CD8-positive, alpha-beta memory T cell (primary cell): Measurements from ENCODE around the gene PSMG2. TPM values are rescaled to one million over a fixed set of nuclear protein-coding genes. Genes with fewer than 3 reads are reported as not detected.

Experiments
- CTCF ChIA-PET: fragments of 350-600 bp; sonication (Branson Sonifier 250); formaldehyde crosslinking; loops from one replicate; lab custom pipeline; 2021; ENCODE audit warnings: antibody characterized with exemption; lab: Charles Lee
- POLR2A ChIA-PET: fragments of 350-600 bp; sonication (Branson Sonifier 250); formaldehyde crosslinking; loops from one replicate; lab custom pipeline; 2021; ENCODE audit warnings: antibody characterized with exemption; lab: Charles Lee
- DNase-seq, 5 donors: peaks; one replicate each; pipeline versions ENCODE4 v3.0.0 to v3.0.0-alpha.2; 2020 to 2022; ENCODE audit warnings: mixed read lengths in 1 of 5
- H3K27ac ChIP-seq: one replicate; pipeline ENCODE4 v1.7.0; 2013; ENCODE audit warnings: low read depth, mild to moderate bottlenecking, low read length, moderate library complexity
- H3K27me3 ChIP-seq: 2 replicates; pipeline ENCODE4 v1.7.0; 2013; ENCODE audit warnings: low read length, mild to moderate bottlenecking; ENCODE audit not compliant: insufficient read depth, poor library complexity, severe bottlenecking
- H3K36me3 ChIP-seq: 2 replicates; pipeline ENCODE4 v1.7.0; 2013; ENCODE audit warnings: mild to moderate bottlenecking, low read length, moderate library complexity; ENCODE audit not compliant: insufficient read depth
- H3K4me1 ChIP-seq: 2 replicates; pipeline ENCODE4 v1.7.0; 2013; ENCODE audit warnings: mild to moderate bottlenecking, low read length, moderate library complexity; ENCODE audit not compliant: insufficient read depth
- H3K4me3 ChIP-seq: 2 replicates; pipeline ENCODE4 v1.7.0; 2013; ENCODE audit warnings: mild to moderate bottlenecking, low read length
- H3K9me3 ChIP-seq: 2 replicates; pipeline ENCODE4 v1.7.0; 2013; ENCODE audit warnings: mild to moderate bottlenecking, low read length
- H3K27ac Mint-ChIP-seq, 8 donors: one replicate each; pipeline ENCODE4 v1.8.0; 2020 to 2021; ENCODE audit warnings: mixed read lengths in 8 of 8, mild to moderate bottlenecking in 6 of 8, inconsistent platforms in 3 of 8, moderate library complexity in 3 of 8
- H3K27me3 Mint-ChIP-seq, 2 donors: one replicate each; pipeline ENCODE4 v1.8.0; 2020 to 2021; ENCODE audit warnings: mixed read lengths in 2 of 2, mild to moderate bottlenecking in 1 of 2, moderate library complexity in 1 of 2
- H3K36me3 Mint-ChIP-seq, 3 donors: one replicate each; pipeline ENCODE4 v1.8.0; 2020 to 2021; ENCODE audit warnings: mixed read lengths in 3 of 3, inconsistent platforms in 1 of 3, mild to moderate bottlenecking in 1 of 3
- H3K4me1 Mint-ChIP-seq, 3 donors: one replicate each; pipeline ENCODE4 v1.8.0; 2020 to 2021; ENCODE audit warnings: mixed read lengths in 3 of 3, inconsistent platforms in 1 of 3, mild to moderate bottlenecking in 1 of 3
- H3K4me3 Mint-ChIP-seq, 7 donors: one replicate each; pipeline ENCODE4 v1.8.0; 2020 to 2021; ENCODE audit warnings: mixed read lengths in 7 of 7, mild to moderate bottlenecking in 6 of 7, moderate library complexity in 4 of 7, inconsistent platforms in 2 of 7
- H3K9me3 Mint-ChIP-seq, 5 donors: one replicate each; pipeline ENCODE4 v1.8.0; 2020 to 2022; ENCODE audit warnings: mixed read lengths in 5 of 5, mild to moderate bottlenecking in 3 of 5, moderate library complexity in 2 of 5, inconsistent platforms in 1 of 5
- polyA plus RNA-seq: library from polyadenylated mRNA; unstranded; fragments of 300-500 nt; fragmentation: Illumina TruSeq; gene quantifications from one replicate; pipeline ENCODE4 v1.2.3, GENCODE V29; 2021
- total RNA-seq, 2 experiments: library from RNA; stranded (reverse); gene quantifications; one replicate each; pipeline ENCODE4 v1.2.3, GENCODE V29; 2021

The PSMG2 gene
- total RNA-seq, result 100 to 1,000 TPM; 107 to 116 TPM
- polyA plus RNA-seq, result 125 TPM

- peak within 1 kb of the TSS; percentile 84 for H3K27ac ChIP-seq
- Mint-ChIP-seq H3K4me3 (peak within 1 kb of the TSS; percentile 91 to 99 (median 96)), H3K4me1 (peaks cover 43 to 61% (median 59%) of the 10 kb centered on the region in 3 donors), H3K27me3 (no peaks in the 10 kb centered on the region), H3K36me3 (peaks cover 0 to 50% (median 8%) of the 10 kb centered on the region in 3 donors), H3K27ac (peak within 1 kb of the TSS; percentile 90 to 100 (median 98)), H3K9me3 (no peaks in the 10 kb centered on the region)
- H3K9me3 ChIP-seq, result no peaks in the 10 kb centered on the region
- DNase-seq, result peak; percentile 75 to 90 (median 86)
- ChIA-PET POLR2A (interaction anchor here (0.6 to 1.7 kb wide), 10 partner anchors 17 to 332 kb away, joined by 3 to 10 read pairs (median 5); partner anchors contain the start of genes AFG3L2, CEP192, PRELID3A and PTPN2), CTCF (interaction anchor here (1.0 to 2.2 kb wide), 6 partner anchors 12 to 325 kb away, joined by 3 to 9 read pairs (median 4); partner anchors contain the start of gene AFG3L2)
- H3K36me3 ChIP-seq, result peaks cover 8% of the 10 kb centered on the region
- H3K27me3 ChIP-seq, result no peaks in the 10 kb centered on the region
- H3K4me3 ChIP-seq, result peak within 1 kb of the TSS; percentile 87
- H3K4me1 ChIP-seq, result peaks cover 42% of the 10 kb centered on the region
Observed at GRCh38 chr18:12702221-12703095, at the start of gene PSMG2, which contains the start of gene CEP76. Gene PSMG2 (plus strand): TSS chr18:12703042. CDS start chr18:12703108, 66 bp downstream. Gene CEP76 (minus strand): TSS chr18:12702723. CDS start chr18:12702548, 175 bp downstream.

- no peaks in the 10 kb centered on the region for H3K9me3 Mint-ChIP-seq
- Histone ChIP-seq H3K4me3 (no peak overlapping the region), H3K4me1 (peaks cover 7% of the 10 kb centered on the region), H3K27me3 (no peaks in the 10 kb centered on the region), H3K9me3 (no peaks in the 10 kb centered on the region), H3K36me3 (no peaks in the 10 kb centered on the region), H3K27ac (no peak overlapping the region)
- POLR2A ChIA-PET, result no interaction called here
- peak overlapping the region in 1 of 8 donors; percentile 65 for H3K27ac Mint-ChIP-seq
- DNase-seq, result no peak
- peaks cover 0 to 2% (median 2%) of the 10 kb centered on the region in 3 donors for H3K36me3 Mint-ChIP-seq
- peaks cover 17 to 24% (median 18%) of the 10 kb centered on the region in 3 donors for H3K4me1 Mint-ChIP-seq
- CTCF ChIA-PET, result no interaction called here
- peaks cover 2 to 7% of the 10 kb centered on the region in 2 donors for H3K27me3 Mint-ChIP-seq
- peak overlapping the region in 5 of 7 donors; percentile 14 to 76 (median 39) for H3K4me3 Mint-ChIP-seq
Observed at GRCh38 chr18:12654971-12655370, 47.9 kb upstream of the PSMG2 start.

GRCh38 chr18:12656605-12656937 lies 46.3 kb upstream of the PSMG2 start:
- peaks cover 0 to 2% (median 0%) of the 10 kb centered on the region in 3 donors for H3K36me3 Mint-ChIP-seq
- Histone ChIP-seq H3K9me3 (no peaks in the 10 kb centered on the region), H3K4me1 (peaks cover 7% of the 10 kb centered on the region), H3K36me3 (no peaks in the 10 kb centered on the region), H3K27me3 (no peaks in the 10 kb centered on the region), H3K27ac (peak overlapping the region; percentile 30), H3K4me3 (peak overlapping the region; percentile 59)
- H3K27ac Mint-ChIP-seq, result peak overlapping the region in 5 of 8 donors; percentile 11 to 76 (median 59)
- H3K9me3 Mint-ChIP-seq, result no peaks in the 10 kb centered on the region
- CTCF ChIA-PET, result no interaction called here
- peaks cover 2% of the 10 kb centered on the region in 2 donors for H3K27me3 Mint-ChIP-seq
- H3K4me3 Mint-ChIP-seq, result peak overlapping the region; percentile 79 to 92 (median 85)
- POLR2A ChIA-PET, result no interaction called here
- H3K4me1 Mint-ChIP-seq, result peaks cover 17 to 25% (median 18%) of the 10 kb centered on the region in 3 donors
- no peak for DNase-seq

- peaks cover 17 to 25% (median 18%) of the 10 kb centered on the region in 3 donors for H3K4me1 Mint-ChIP-seq
- H3K4me1 ChIP-seq, result peaks cover 7% of the 10 kb centered on the region
- DNase-seq, result peak in 3 of 5 donors; percentile 1 to 27 (median 2)
- no peaks in the 10 kb centered on the region for H3K9me3 ChIP-seq
- H3K9me3 Mint-ChIP-seq, result no peaks in the 10 kb centered on the region
- H3K27me3 ChIP-seq, result no peaks in the 10 kb centered on the region
- H3K4me3 ChIP-seq, result peak overlapping the region; percentile 59
- H3K27ac Mint-ChIP-seq, result peak overlapping the region in 4 of 8 donors; percentile 50 to 76 (median 68)
- peak overlapping the region; percentile 30 for H3K27ac ChIP-seq
- peaks cover 0 to 2% (median 0%) of the 10 kb centered on the region in 3 donors for H3K36me3 Mint-ChIP-seq
- ChIA-PET CTCF (interaction anchor here (1.0 kb wide), 1 partner anchor 266 kb away, joined by 3 read pairs; no protein-coding TSS in a partner anchor), POLR2A (interaction anchor here (0.6 kb wide), 1 partner anchor 265 kb away, joined by 3 read pairs; no protein-coding TSS in a partner anchor)
- peak overlapping the region; percentile 79 to 92 (median 85) for H3K4me3 Mint-ChIP-seq
- H3K27me3 Mint-ChIP-seq, result peaks cover 0 to 2% of the 10 kb centered on the region in 2 donors
- H3K36me3 ChIP-seq, result no peaks in the 10 kb centered on the region
Observed at GRCh38 chr18:12656938-12657683, 45.7 kb upstream of the PSMG2 start.

- H3K36me3 ChIP-seq, result no peaks in the 10 kb centered on the region
- peaks cover 0 to 2% of the 10 kb centered on the region in 2 donors for H3K27me3 Mint-ChIP-seq
- no peaks in the 10 kb centered on the region for H3K27me3 ChIP-seq
- H3K27ac Mint-ChIP-seq, result peak within 1 kb of the TSS in 7 of 8 donors; percentile 50 to 97 (median 63)
- peak; percentile 19 to 60 (median 34) for DNase-seq
- H3K27ac ChIP-seq, result peak within 1 kb of the TSS; percentile 30
- peaks cover 7% of the 10 kb centered on the region for H3K4me1 ChIP-seq
- H3K36me3 Mint-ChIP-seq, result peaks cover 0 to 2% (median 0%) of the 10 kb centered on the region in 3 donors
- H3K4me3 Mint-ChIP-seq, result peak within 1 kb of the TSS; percentile 85 to 94 (median 89)
- H3K4me1 Mint-ChIP-seq, result peaks cover 17 to 24% (median 18%) of the 10 kb centered on the region in 3 donors
- ChIA-PET CTCF (interaction anchor here (0.9 to 3.5 kb wide), 4 partner anchors 13 to 330 kb away, joined by 3 to 23 read pairs (median 5); no protein-coding TSS in a partner anchor), POLR2A (interaction anchor here (0.5 to 0.6 kb wide), 2 partner anchors 265 to 281 kb away, joined by 3 read pairs; partner anchors contain the start of gene AFG3L2)
- H3K4me3 ChIP-seq, result peak within 1 kb of the TSS; percentile 59
- no peaks in the 10 kb centered on the region for H3K9me3 ChIP-seq
- no peaks in the 10 kb centered on the region for H3K9me3 Mint-ChIP-seq
Observed at GRCh38 chr18:12657684-12658425, 45.0 kb upstream of the PSMG2 start, which contains the start of gene SPIRE1. Gene SPIRE1 (minus strand): TSS chr18:12658107. CDS start chr18:12657866, 241 bp downstream.

- H3K4me3 Mint-ChIP-seq, result peak overlapping the region; percentile 83 to 94 (median 89)
- peak overlapping the region in 7 of 8 donors; percentile 50 to 97 (median 63) for H3K27ac Mint-ChIP-seq
- no peaks in the 10 kb centered on the region for H3K9me3 Mint-ChIP-seq
- CTCF ChIA-PET, result interaction anchor here (0.7 to 3.5 kb wide), 4 partner anchors 10 to 331 kb away, joined by 3 to 23 read pairs (median 5); no protein-coding TSS in a partner anchor
- no peaks in the 10 kb centered on the region for H3K36me3 ChIP-seq
- no peaks in the 10 kb centered on the region for H3K27me3 ChIP-seq
- POLR2A ChIA-PET, result interaction anchor here (0.5 kb wide), 1 partner anchor 281 kb away, joined by 3 read pairs; the partner anchor contains the start of gene AFG3L2
- peaks cover 0 to 2% (median 0%) of the 10 kb centered on the region in 3 donors for H3K36me3 Mint-ChIP-seq
- peaks cover 0 to 2% of the 10 kb centered on the region in 2 donors for H3K27me3 Mint-ChIP-seq
- peak in 3 of 5 donors; percentile 6 to 54 (median 27) for DNase-seq
- H3K4me1 Mint-ChIP-seq, result peaks cover 13 to 20% (median 18%) of the 10 kb centered on the region in 3 donors
- peaks cover 7% of the 10 kb centered on the region for H3K4me1 ChIP-seq
- no peak overlapping the region for H3K27ac ChIP-seq
- no peak overlapping the region for H3K4me3 ChIP-seq
- no peaks in the 10 kb centered on the region for H3K9me3 ChIP-seq
Observed at GRCh38 chr18:12658426-12659138, 44.3 kb upstream of the PSMG2 start.
